Mesendoderm (in vitro differentiated cells): ENCODE results near the gene PSMA7.

Experiments
- DNase-seq: peaks from one replicate; pipeline ENCODE4 v3.0.0; 2013
- H2AK5ac ChIP-seq: 2 replicates; pipeline ENCODE4 v1.6.1; 2013; ENCODE audit warnings: low read length, inconsistent platforms
- H2BK120ac ChIP-seq: 2 replicates; pipeline ENCODE4 v1.6.1; 2013; ENCODE audit warnings: low read depth, mild to moderate bottlenecking, low read length, moderate library complexity, mixed read lengths
- H2BK15ac ChIP-seq: replicated peaks from 2 replicates; pipeline ENCODE4 v1.6.1; 2013; ENCODE audit warnings: low read depth, mild to moderate bottlenecking, moderate library complexity
- H2BK5ac ChIP-seq: 2 replicates; pipeline ENCODE4 v1.6.1; 2013; ENCODE audit warnings: low read length, inconsistent platforms
- H3K18ac ChIP-seq: 2 replicates; pipeline ENCODE4 v1.6.1; 2013; ENCODE audit warnings: mild to moderate bottlenecking, low read length, mixed read lengths
- H3K23ac ChIP-seq: one replicate; pipeline ENCODE4 v1.6.1; 2013; ENCODE audit warnings: low read length
- H3K27ac ChIP-seq: 2 replicates; pipeline ENCODE4 v1.5.1; 2013; ENCODE audit warnings: low read depth, mild to moderate bottlenecking, inconsistent platforms, low read length, moderate library complexity
- H3K27me3 ChIP-seq: 2 replicates; pipeline ENCODE4 v1.6.1; 2013; ENCODE audit warnings: low read length, control low read depth, mild to moderate bottlenecking, inconsistent platforms; ENCODE audit not compliant: insufficient read depth, poor library complexity
- H3K36me3 ChIP-seq: 2 replicates; pipeline ENCODE4 v1.6.1; 2013; ENCODE audit warnings: low read length, inconsistent platforms; ENCODE audit not compliant: control insufficient read depth, insufficient read depth
- H3K4ac ChIP-seq: one replicate; pipeline ENCODE4 v1.6.1; 2013; ENCODE audit warnings: low read depth, mild to moderate bottlenecking, low read length, moderate library complexity
- H3K4me1 ChIP-seq: 2 replicates; pipeline ENCODE4 v1.6.1; 2013; ENCODE audit warnings: low read depth, low read length, inconsistent platforms; ENCODE audit not compliant: control insufficient read depth
- H3K4me2 ChIP-seq: 2 replicates; pipeline ENCODE4 v1.6.1; 2013; ENCODE audit warnings: low read length
- H3K4me3 ChIP-seq: 2 replicates; pipeline ENCODE4 v1.5.1; 2013; ENCODE audit warnings: mild to moderate bottlenecking, low read length
- H3K56ac ChIP-seq: one replicate; pipeline ENCODE4 v1.6.1; 2013; ENCODE audit warnings: low read length
- H3K79me1 ChIP-seq: 2 replicates; pipeline ENCODE4 v1.6.1; 2013; ENCODE audit warnings: low read length, inconsistent platforms
- H3K79me2 ChIP-seq: 2 replicates; pipeline ENCODE4 v1.6.1; 2013; ENCODE audit warnings: mild to moderate bottlenecking, low read length; ENCODE audit not compliant: control insufficient read depth, insufficient read depth
- H3K9ac ChIP-seq: 2 replicates; pipeline ENCODE4 v1.6.1; 2013; ENCODE audit warnings: low read length, inconsistent platforms
- H4K5ac ChIP-seq: one replicate; pipeline ENCODE4 v1.6.1; 2013; ENCODE audit warnings: low read length
- H4K8ac ChIP-seq: one replicate; pipeline ENCODE4 v1.6.1; 2013; ENCODE audit warnings: low read depth, mild to moderate bottlenecking, control low read depth, low read length, moderate library complexity
- WGBS: extraction: QIAGEN DNeasy Blood & Tissue Kit; methylation state at CpG from one replicate; pipeline ENCODE4 v1.1.7; 2013; ENCODE audit warnings: low lambda C conversion rate, missing lambda C conversion rate; ENCODE audit not compliant: insufficient coverage; ENCODE audit errors: extremely low coverage; 5-methylcytosine and 5-hydroxymethylcytosine counted together

Gene PSMA7

DNA sequence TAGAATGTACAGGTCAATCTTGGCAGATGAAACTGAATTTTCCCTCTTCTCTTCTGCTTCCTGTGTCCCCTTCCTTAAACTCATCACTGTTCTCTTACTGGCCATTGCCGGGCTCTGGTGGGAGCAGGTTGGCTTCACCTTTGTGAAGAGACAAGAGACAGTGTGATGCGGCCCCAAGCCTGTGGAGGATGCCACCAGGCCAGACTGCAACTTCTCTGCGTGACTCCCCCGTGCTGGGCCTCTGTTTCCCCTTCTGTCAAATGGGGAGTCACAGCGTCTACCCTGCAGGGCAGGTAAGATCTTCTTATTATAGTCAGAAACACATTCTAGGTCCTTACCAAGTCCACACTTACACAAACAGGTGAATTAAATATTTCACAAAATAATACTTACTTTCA lies 22.8 kb downstream of the PSMA7 start:
- H3K18ac ChIP-seq = no peak overlapping the region

GRCh38 chr20:62119591-62120364 lies 23.4 kb downstream of the PSMA7 start:
- H2BK5ac ChIP-seq = no peak overlapping the region
- H3K27ac ChIP-seq = no peak overlapping the region

More for the DNA sequence above, 22.8 kb downstream of the PSMA7 start:
- Histone ChIP-seq H3K27ac (no peak overlapping the region), H2BK15ac (no peak overlapping the region), H2BK120ac (no peak overlapping the region), H3K27me3 (no peaks in the 10 kb centered on the region), H3K36me3 (peaks cover 3% of the 10 kb centered on the region), H3K79me2 (peaks cover 18% of the 10 kb centered on the region), H3K4me3 (no peak overlapping the region), H4K5ac (no peak overlapping the region), H3K79me1 (peaks cover 18% of the 10 kb centered on the region), H3K23ac (no peak overlapping the region), H3K4me2 (no peak overlapping the region), H2AK5ac (no peak overlapping the region), H2BK5ac (no peak overlapping the region), H3K9ac (no peak overlapping the region), H3K56ac (no peak overlapping the region), H4K8ac (no peak overlapping the region), H3K4me1 (peaks cover 3% of the 10 kb centered on the region), H3K4ac (no peak overlapping the region)
- no CpG with 5 or more reads among the region's 5 CpGs for WGBS
- DNase-seq = no peak

DNA sequence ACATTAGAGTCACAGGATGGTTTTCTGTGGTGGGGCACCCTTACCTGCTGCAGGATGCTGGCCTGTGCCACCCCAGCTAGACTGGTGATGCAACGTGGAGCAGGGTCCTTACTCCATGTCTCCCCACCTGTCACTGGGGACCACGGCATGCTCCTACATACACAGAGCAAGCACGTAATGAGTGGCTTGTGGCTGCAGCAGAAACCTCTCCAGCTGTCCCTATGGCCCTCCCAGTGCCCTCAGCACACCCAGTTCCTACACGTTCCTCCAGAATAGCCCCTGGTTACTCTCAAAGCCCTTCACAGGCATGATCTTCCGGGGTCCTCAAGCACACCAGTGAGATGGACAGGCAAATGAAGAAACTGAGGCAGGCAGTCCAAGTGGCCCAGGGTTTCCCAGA lies 24.1 kb downstream of the PSMA7 start:
- no peak overlapping the region for H2AK5ac ChIP-seq
- no peaks in the 10 kb centered on the region for H3K27me3 ChIP-seq
- H3K36me3 ChIP-seq = no peaks in the 10 kb centered on the region
- WGBS = no CpG with 5 or more reads among the region's 5 CpGs
- no peak overlapping the region for H3K4me2 ChIP-seq
- H3K9ac ChIP-seq = no peak overlapping the region
- no peak overlapping the region for H2BK5ac ChIP-seq
- no peak overlapping the region for H3K23ac ChIP-seq
- no peak overlapping the region for H3K27ac ChIP-seq
- DNase-seq = no peak
- no peak overlapping the region for H4K8ac ChIP-seq
- no peak overlapping the region for H3K4ac ChIP-seq
- H2BK120ac ChIP-seq = no peak overlapping the region
- no peak overlapping the region for H3K4me3 ChIP-seq
- no peak overlapping the region for H3K18ac ChIP-seq
- no peak overlapping the region for H4K5ac ChIP-seq
- H3K56ac ChIP-seq = no peak overlapping the region
- H3K79me1 ChIP-seq = peaks cover 9% of the 10 kb centered on the region
- H2BK15ac ChIP-seq = no peak overlapping the region
- H3K79me2 ChIP-seq = peaks cover 10% of the 10 kb centered on the region
- peaks cover 3% of the 10 kb centered on the region for H3K4me1 ChIP-seq

More at GRCh38 chr20:62119591-62120364, 23.4 kb downstream of the PSMA7 start:
- Histone ChIP-seq H3K4me2 (no peak overlapping the region), H3K23ac (no peak overlapping the region), H2BK15ac (no peak overlapping the region), H3K18ac (no peak overlapping the region), H3K79me2 (peaks cover 16% of the 10 kb centered on the region), H3K56ac (no peak overlapping the region), H3K27me3 (no peaks in the 10 kb centered on the region), H3K36me3 (no peaks in the 10 kb centered on the region), H3K4ac (no peak overlapping the region), H3K4me1 (peaks cover 3% of the 10 kb centered on the region), H3K9ac (no peak overlapping the region), H3K79me1 (peaks cover 15% of the 10 kb centered on the region), H2AK5ac (no peak overlapping the region), H3K4me3 (no peak overlapping the region), H4K5ac (no peak overlapping the region), H4K8ac (no peak overlapping the region), H2BK120ac (no peak overlapping the region)
- no CpG with 5 or more reads among the region's 10 CpGs for WGBS
- no peak for DNase-seq

DNA sequence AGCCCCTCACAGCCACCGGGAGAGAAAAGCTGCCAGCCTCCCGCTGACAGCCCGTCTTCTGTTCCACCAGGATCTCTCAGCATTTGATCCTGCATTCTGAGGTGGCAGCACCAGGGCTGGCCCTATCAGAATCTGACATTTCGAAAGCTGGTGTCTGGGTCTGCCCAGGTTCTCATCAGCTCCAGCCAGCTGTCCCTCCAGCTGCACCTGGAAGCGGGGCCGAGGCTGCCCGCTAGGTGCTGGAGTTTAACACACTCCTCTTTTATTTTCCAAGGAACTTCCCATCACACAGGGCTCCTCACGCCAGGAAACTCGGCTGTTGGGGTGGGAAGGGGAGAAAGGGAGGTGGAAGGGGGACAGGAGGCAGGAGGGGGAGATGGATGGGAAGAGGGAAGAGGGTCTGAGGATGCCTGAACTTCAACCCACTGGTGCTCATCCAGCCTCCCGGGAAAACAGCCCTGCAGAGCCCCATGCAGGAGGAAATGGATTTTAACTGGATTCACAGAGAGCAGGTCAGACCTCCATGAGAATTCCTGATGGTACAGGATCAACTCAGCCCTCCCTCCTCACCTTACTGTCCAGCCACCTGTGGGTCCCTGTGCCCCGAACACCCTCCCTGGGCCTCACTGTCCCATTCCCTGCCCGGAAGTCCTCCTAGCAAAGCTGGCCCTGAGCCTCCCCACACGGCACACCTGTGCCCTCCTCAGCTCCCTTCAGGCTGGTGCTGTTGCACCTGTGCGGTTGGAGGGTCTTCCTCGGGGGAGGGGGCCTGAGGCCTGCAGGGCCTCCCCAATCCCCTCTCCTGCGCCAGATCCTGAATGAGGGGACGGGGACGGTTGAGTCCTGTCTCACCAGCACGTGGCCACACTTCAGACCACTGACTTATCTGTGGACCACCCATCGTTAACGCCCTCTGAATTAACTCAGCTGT lies 24.8 kb downstream of the PSMA7 start:
- no peak overlapping the region for H4K5ac ChIP-seq
- H3K27me3 ChIP-seq = no peaks in the 10 kb centered on the region
- peaks cover 2% of the 10 kb centered on the region for H3K79me1 ChIP-seq
- H3K79me2 ChIP-seq = peaks cover 4% of the 10 kb centered on the region
- no peak overlapping the region for H3K4ac ChIP-seq
- H3K27ac ChIP-seq = no peak overlapping the region
- H3K4me2 ChIP-seq = no peak overlapping the region
- H4K8ac ChIP-seq = no peak overlapping the region
- no peak for DNase-seq
- no peak overlapping the region for H2AK5ac ChIP-seq
- H3K56ac ChIP-seq = no peak overlapping the region
- H3K4me1 ChIP-seq = no peaks in the 10 kb centered on the region
- H3K4me3 ChIP-seq = no peak overlapping the region
- no peak overlapping the region for H2BK15ac ChIP-seq
- H3K18ac ChIP-seq = no peak overlapping the region
- H3K23ac ChIP-seq = no peak overlapping the region
- no peak overlapping the region for H2BK5ac ChIP-seq
- H3K36me3 ChIP-seq = no peaks in the 10 kb centered on the region
- no CpG with 5 or more reads among the region's 21 CpGs for WGBS
- H2BK120ac ChIP-seq = no peak overlapping the region
- no peak overlapping the region for H3K9ac ChIP-seq

GRCh38 chr20:62117658-62118057 lies 25.5 kb downstream of the PSMA7 start:
- Histone ChIP-seq H3K4me1 (no peaks in the 10 kb centered on the region), H3K27me3 (no peaks in the 10 kb centered on the region), H2AK5ac (no peak overlapping the region), H3K4me3 (no peak overlapping the region), H3K4ac (no peak overlapping the region), H3K9ac (no peak overlapping the region), H2BK15ac (no peak overlapping the region), H3K56ac (no peak overlapping the region), H3K23ac (no peak overlapping the region), H3K36me3 (no peaks in the 10 kb centered on the region), H2BK120ac (no peak overlapping the region), H3K79me1 (no peaks in the 10 kb centered on the region), H3K27ac (no peak overlapping the region), H4K8ac (no peak overlapping the region), H3K4me2 (no peak overlapping the region), H3K18ac (no peak overlapping the region), H3K79me2 (no peaks in the 10 kb centered on the region), H4K5ac (no peak overlapping the region), H2BK5ac (no peak overlapping the region)
- no peak for DNase-seq
- no CpG with 5 or more reads among the region's 15 CpGs for WGBS
